ENCODE measurements around the gene OPCML.

- TF ChIP-seq EZH2 (IDR thresholded peaks at IDR 0.05; ENCODE audit: borderline replicate concordance, low read length), result no peak
- no peak for TF ChIP-seq CTCF (IDR thresholded peaks at IDR 0.05; ENCODE audit: low read length)
Measured at GRCh38 chr11:132621976-132622580, 910.2 kb downstream of the OPCML start.

All from OCI-LY1 (cell line).